Endothelial cell of umbilical vein (primary cell): ENCODE data around the gene SLC18A3. TPM values are rescaled to one million over a fixed set of nuclear protein-coding genes. Genes with fewer than 3 reads are reported as not detected.
A peak's percentile ranks its signal among the peaks of the same experiment; 100 is the strongest.

Source experiments
- BruUV-seq: library from RNA; stranded (reverse); fragments of 400-500 nt; replicated peaks from 2 replicates; lab custom pipeline; 2021; lab: Mats Ljungman, UMichigan
- CTCF ChIA-PET: fragments of 300-600, 350-600 bp; sonication (Branson Sonifier 250); formaldehyde crosslinking; loops from one replicate; lab custom pipeline; 2021; ENCODE audit warnings: antibody characterized with exemption, inconsistent platforms; lab: Charles Lee
- POLR2A ChIA-PET: fragments of 300-600, 350-600 bp; sonication (Branson Sonifier 250); formaldehyde crosslinking; loops from one replicate; lab custom pipeline; 2021; ENCODE audit warnings: antibody characterized with exemption, inconsistent platforms; lab: Charles Lee
- DNase-seq: peaks from one replicate; pipeline ENCODE4 v3.0.0-alpha.2; 2011; ENCODE audit warnings: low read depth, low spot score
- FAIRE-seq: peaks from 2 replicates; lab custom pipeline; 2011; peaks lifted over from hg19 to GRCh38; lab: Jason Lieb, UNC
- H2AFZ ChIP-seq: 2 replicates; pipeline ENCODE4 v1.6.0; 2012; ENCODE audit warnings: low read depth, low read length, control low read depth, inconsistent platforms
- H3K27ac ChIP-seq: 2 replicates; pipeline ENCODE4 v1.5.1; 2011; ENCODE audit warnings: low read depth, mild to moderate bottlenecking, control low read depth, low read length, moderate library complexity; ENCODE audit not compliant: insufficient read depth
- H3K27me3 ChIP-seq, 2 experiments: 2 replicates each; pipeline versions ENCODE4 v1.6.0 to v1.6.1; 2011; ENCODE audit warnings: low read length in 2 of 2, mixed read lengths in 1 of 2; ENCODE audit not compliant: control insufficient read depth in 2 of 2, insufficient read depth in 2 of 2
- H3K36me3 ChIP-seq, 2 experiments: 2 replicates in 1 of 2; 3 replicates in 1 of 2; pipeline ENCODE4 v1.5.1; 2011; ENCODE audit warnings: low read length in 2 of 2, mild to moderate bottlenecking in 1 of 2, moderate library complexity in 1 of 2; ENCODE audit not compliant: control insufficient read depth in 2 of 2, insufficient read depth in 2 of 2; ENCODE audit errors: extremely low read depth in 1 of 2
- H3K4me1 ChIP-seq: 3 replicates; pipeline ENCODE4 v1.5.1; 2011; ENCODE audit warnings: mild to moderate bottlenecking, low read length; ENCODE audit not compliant: control insufficient read depth, insufficient read depth; ENCODE audit errors: extremely low read depth
- H3K4me2 ChIP-seq: 2 replicates; pipeline ENCODE4 v1.6.1; 2011; ENCODE audit warnings: low read length, control low read depth, mixed read lengths; ENCODE audit not compliant: insufficient read depth
- H3K4me3 ChIP-seq, 3 experiments: fragments of 200-600 bp in 1 of 3; sonication (generic), shearing (Covaris generic) in 1 of 3; replicated peaks in 1 of 3; 2 replicates each; pipeline ENCODE4 v1.5.1; 2011 to 2016; ENCODE audit warnings: control low read depth in 3 of 3, low read length in 3 of 3, mild to moderate bottlenecking in 2 of 3, inconsistent platforms in 1 of 3, low read depth in 1 of 3, moderate library complexity in 1 of 3; ENCODE audit not compliant: insufficient read depth in 1 of 3
- H3K79me2 ChIP-seq: 2 replicates; pipeline ENCODE4 v1.6.0; 2012; ENCODE audit warnings: low read length, inconsistent platforms; ENCODE audit not compliant: control insufficient read depth, insufficient read depth
- H3K9ac ChIP-seq: replicated peaks from 2 replicates; pipeline ENCODE3; 2011; ENCODE audit warnings: low read length, control low read depth; ENCODE audit not compliant: insufficient read depth; ENCODE audit errors: extremely low read depth
- H3K9me1 ChIP-seq: replicated peaks from 3 replicates; pipeline ENCODE4 v1.6.0; 2011; ENCODE audit warnings: mild to moderate bottlenecking, low read length; ENCODE audit not compliant: control insufficient read depth, insufficient read depth; ENCODE audit errors: extremely low read depth
- H3K9me3 ChIP-seq: replicated peaks from 2 replicates; pipeline ENCODE4 v1.5.1; 2012; ENCODE audit warnings: low read length, inconsistent platforms; ENCODE audit not compliant: control insufficient read depth, insufficient read depth
- H4K20me1 ChIP-seq: replicated peaks from 2 replicates; pipeline ENCODE3; 2011; ENCODE audit warnings: mild to moderate bottlenecking, low read length; ENCODE audit not compliant: control insufficient read depth, insufficient read depth; ENCODE audit errors: extremely low read depth
- CTCF ChIP-seq, 2 donors: IDR thresholded peaks; 1 replicate in 1 of 2; 2 replicates in 1 of 2; pipeline ENCODE4 v1.5.1; 2011; ENCODE audit warnings: low read length in 2 of 2, mild to moderate bottlenecking in 2 of 2, moderate library complexity in 2 of 2, control low read depth in 1 of 2, inconsistent platforms in 1 of 2, low read depth in 1 of 2; ENCODE audit not compliant: insufficient read depth in 1 of 2; ENCODE audit errors: extremely low read depth in 1 of 2
- EZH2 ChIP-seq: IDR thresholded peaks from 2 replicates; pipeline ENCODE4 v1.6.1; 2012; ENCODE audit warnings: borderline replicate concordance, low read depth, mild to moderate bottlenecking, moderate library complexity, low read length, inconsistent platforms; ENCODE audit not compliant: severe bottlenecking
- FOS ChIP-seq: IDR thresholded peaks from 2 replicates; pipeline ENCODE4 v1.6.1; 2011; ENCODE audit warnings: mild to moderate bottlenecking, low read length, moderate library complexity, borderline replicate concordance; ENCODE audit not compliant: insufficient read depth
- GATA2 ChIP-seq: IDR thresholded peaks from 2 replicates; pipeline ENCODE4 v1.7.0; 2011; ENCODE audit warnings: low read depth, mild to moderate bottlenecking, moderate library complexity, mixed read lengths, low read length; ENCODE audit not compliant: insufficient read length, insufficient read depth
- JUN ChIP-seq: IDR thresholded peaks from 2 replicates; pipeline ENCODE4 v1.6.1; 2011; ENCODE audit warnings: borderline replicate concordance, low read depth; ENCODE audit not compliant: insufficient read length, insufficient read depth
- MAX ChIP-seq: IDR thresholded peaks from 2 replicates; pipeline ENCODE4 v1.6.1; 2011; ENCODE audit not compliant: insufficient read depth, insufficient read length
- MYC ChIP-seq: IDR thresholded peaks from one replicate; pipeline ENCODE4 v1.6.1; 2011; ENCODE audit warnings: mild to moderate bottlenecking, low read depth, low read length
- POLR2A ChIP-seq: IDR thresholded peaks from 2 replicates; pipeline ENCODE4 v1.6.1; 2012; ENCODE audit warnings: low read depth, mild to moderate bottlenecking, control low read depth, low read length
- POLR2AphosphoS5 ChIP-seq: IDR thresholded peaks from 2 replicates; pipeline ENCODE4 v1.6.1; 2012; ENCODE audit warnings: low read depth, mild to moderate bottlenecking, control low read depth, low read length, moderate library complexity; ENCODE audit not compliant: insufficient read depth
- dilution Hi-C: fragments of 300-500 bp; cut with MboI; formaldehyde crosslinking; loops from one replicate; pipeline ENCODE4 v1.15.0; 2019; ENCODE audit warnings: low sequenced_read_pairs; ENCODE audit not compliant: extremely low pct_ligation_motif_present
- intact Hi-C: fragments of 100-400 bp; cut with micrococcal nuclease; formaldehyde crosslinking; loops from one replicate; pipeline ENCODE4 v1.10.0; 2022
- polyA plus RNA-seq, 4 experiments: library from polyadenylated mRNA; depleted of rRNA in 3 of 4; stranded (reverse) in 3 of 4; unstranded in 1 of 4; fragments of >200 nt; gene quantifications; 2 replicates each; pipeline versions ENCODE4 v1.2.1 to v1.2.3, GENCODE V29; 2011 to 2012; ENCODE audit warnings: missing spikeins in 1 of 4
- total RNA-seq: library from RNA; stranded (reverse); gene quantifications from 2 replicates; pipeline ENCODE4 v1.2.3, GENCODE V29; 2021

SLC18A3 gene
- total and polyA plus RNA-seq, 2 donors (not counting 3 experiments of a cell fraction or from before 2014, with no cell fraction given) = not detected

GRCh38 chr10:49595713-49596492 is 14.2 kb upstream of the SLC18A3 start:
- H3K36me3 ChIP-seq = no peaks in the 10 kb centered on the region
- H3K4me2 ChIP-seq = no peak overlapping the region
- H3K79me2 ChIP-seq = no peaks in the 10 kb centered on the region
- no peaks in the 10 kb centered on the region for H3K27me3 ChIP-seq
- no TSS peak for BruUV-seq
- no peak for TF ChIP-seq MYC
- TF ChIP-seq CTCF (IDR thresholded peaks at IDR 0.05; ENCODE audit: extremely low read depth in 1 of 2, insufficient read depth in 1 of 2, low read depth in 1 of 2, low read length in 2 of 2) = no peak
- no peak for TF ChIP-seq POLR2AphosphoS5
- TF ChIP-seq GATA2 = no peak
- TF ChIP-seq JUN = no peak
- no peak for TF ChIP-seq POLR2A
- no peak for TF ChIP-seq FOS
- TF ChIP-seq EZH2 = no peak
- no peak for TF ChIP-seq MAX
- no peaks in the 10 kb centered on the region for H3K9me1 ChIP-seq
- intact Hi-C loops (loop anchor here (2.0 to 10.0 kb wide), 3 partner anchors 321 to 1299 kb away; no protein-coding TSS in a partner anchor), dilution Hi-C loops (no loop called here)
- ChIA-PET CTCF (interaction anchor here (1.0 to 4.0 kb wide), 7 partner anchors 8 to 679 kb away, joined by 3 to 47 read pairs (median 4); partner anchors contain the start of gene WASHC2A), POLR2A (no interaction called here)
- FAIRE-seq = peak; percentile 67
- no peaks in the 10 kb centered on the region for H3K9me3 ChIP-seq
- H3K4me1 ChIP-seq = peaks cover 3% of the 10 kb centered on the region
- no peak overlapping the region for H3K27ac ChIP-seq
- no peak for DNase-seq
- no peaks in the 10 kb centered on the region for H4K20me1 ChIP-seq
- H3K4me3 ChIP-seq = no peak overlapping the region
- no peak overlapping the region for H2AFZ ChIP-seq
- no peak overlapping the region for H3K9ac ChIP-seq
